GM19372 (cell line): ENCODE measurements around the gene RELB.
A peak's percentile ranks its signal among the peaks of the same experiment; 100 is the strongest.
"Not testable (repeated sequence)": the region's sequence is repeated elsewhere in the genome, so short reads cannot be mapped to it uniquely, and the experiment has no call there.

Source experiments
- ATAC-seq: cut with Tn5 transposase; IDR thresholded peaks from one replicate; pipeline ENCODE4 v1.9.1; 2021; ENCODE audit warnings: mild to moderate bottlenecking, low read depth, moderate library complexity; ENCODE audit not compliant: unreplicated experiment

Gene RELB

DNA sequence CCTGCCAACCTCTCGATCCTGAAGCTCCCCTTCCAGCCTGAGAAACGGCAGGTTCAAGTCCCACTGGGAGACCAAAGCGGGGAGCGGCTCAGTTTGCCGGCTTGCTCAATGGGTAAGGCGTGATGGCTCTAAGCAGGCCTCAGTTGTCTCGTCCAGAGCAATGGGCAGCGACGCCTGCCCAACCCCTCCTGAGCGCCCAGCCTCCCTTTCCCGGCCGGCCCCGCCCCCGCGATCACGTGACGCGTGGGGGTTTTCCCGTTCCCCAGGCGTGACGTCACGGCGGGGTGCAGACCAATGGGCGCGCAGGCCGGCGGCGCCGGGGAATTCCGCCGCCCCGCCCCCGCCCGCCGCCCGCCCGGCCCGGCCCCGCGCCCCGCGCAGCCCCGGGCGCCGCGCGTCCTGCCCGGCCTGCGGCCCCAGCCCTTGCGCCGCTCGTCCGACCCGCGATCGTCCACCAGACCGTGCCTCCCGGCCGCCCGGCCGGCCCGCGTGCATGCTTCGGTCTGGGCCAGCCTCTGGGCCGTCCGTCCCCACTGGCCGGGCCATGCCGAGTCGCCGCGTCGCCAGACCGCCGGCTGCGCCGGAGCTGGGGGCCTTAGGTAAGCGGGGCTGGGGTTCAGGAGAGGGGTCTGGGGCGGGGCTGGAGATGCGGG, at the start of gene RELB:
Gene RELB (plus strand): TSS at position 378 of the 653 bp plus-strand sequence. CDS start 116 bp downstream, at position 494.
- peak; percentile 36 for ATAC-seq

- no peak for ATAC-seq
These were observed 47.0 kb upstream of the RELB start for GRCh38 chr19:44954278-44954648.

- ATAC-seq = peak; percentile 85
These were observed 46.4 kb upstream of the RELB start, which contains the start of gene CLPTM1 for GRCh38 chr19:44954649-44955504. Gene CLPTM1 (plus strand): TSS chr19:44955380. CDS start chr19:44955396, 16 bp downstream.

DNA sequence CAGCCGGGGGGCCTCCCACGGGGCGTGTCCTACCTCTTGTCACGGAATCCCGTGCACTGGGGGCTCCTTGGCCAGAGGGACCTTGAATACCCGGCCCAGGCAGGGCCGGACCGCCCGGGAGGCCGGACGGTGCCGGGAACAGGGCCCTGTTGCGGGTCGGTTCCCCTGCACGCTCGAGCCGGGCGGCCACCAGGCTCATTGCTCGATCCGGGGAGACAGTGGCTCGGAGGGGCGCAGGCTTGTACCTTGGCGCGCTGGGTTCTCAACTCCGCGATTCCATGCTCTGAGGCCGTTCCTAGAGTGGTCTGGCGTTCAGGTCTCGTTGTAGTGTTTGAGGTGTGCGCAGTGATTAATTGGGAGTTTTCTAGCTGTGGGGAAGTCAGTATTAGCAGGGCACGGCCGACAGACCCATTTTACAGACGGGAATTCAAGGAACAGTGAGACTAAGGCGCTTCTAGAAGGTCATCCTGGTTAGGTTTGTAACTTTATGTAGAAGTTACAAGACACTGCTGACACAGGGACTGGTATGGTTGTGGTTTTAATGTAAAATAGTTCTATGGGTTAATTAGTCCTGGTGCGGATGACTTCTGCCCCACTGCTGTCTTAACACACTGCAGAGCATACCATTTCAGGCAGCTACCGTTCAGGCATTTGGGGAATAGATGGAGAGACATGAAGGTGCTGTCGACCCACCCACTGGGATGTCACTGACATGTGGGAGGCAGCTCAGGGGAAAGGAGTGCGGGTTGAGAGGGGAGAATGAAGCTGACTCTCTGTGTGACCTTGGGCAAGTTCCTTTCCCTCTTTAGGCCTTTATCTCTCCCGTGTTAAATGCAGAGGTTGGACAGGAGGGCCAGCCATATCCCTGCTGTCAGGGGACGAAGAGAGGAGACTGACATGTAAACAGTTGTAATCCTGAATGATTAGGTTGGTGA, 45.5 kb upstream of the RELB start:
- no peak for ATAC-seq

- ATAC-seq = no peak
These were observed 43.7 kb upstream of the RELB start for GRCh38 chr19:44957526-44957925.

DNA sequence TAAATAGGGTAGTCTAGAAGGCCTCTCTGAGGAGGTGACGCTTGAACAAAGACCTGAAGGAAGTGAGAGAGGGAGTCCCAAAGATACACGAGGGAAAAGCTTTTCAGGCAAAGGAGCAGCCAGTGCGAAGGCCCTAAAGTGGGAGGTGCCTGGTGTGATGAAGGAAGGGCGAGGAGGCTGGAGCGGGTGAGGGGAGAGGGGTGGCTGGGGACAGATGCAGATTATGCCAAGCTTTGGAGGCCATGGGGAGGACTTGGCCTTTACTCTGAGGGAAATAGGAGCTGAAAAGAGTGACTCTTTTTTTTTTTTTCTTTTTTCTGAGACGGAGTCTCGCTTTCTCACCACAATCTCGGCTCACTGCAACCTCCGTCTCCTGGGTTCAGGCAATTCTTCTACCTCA, 43.2 kb upstream of the RELB start:
- no peak for ATAC-seq

- ATAC-seq = no peak
These were observed 41.6 kb upstream of the RELB start for GRCh38 chr19:44959691-44960090.

- ATAC-seq = no peak
These were observed 40.1 kb upstream of the RELB start for GRCh38 chr19:44960906-44961728.

GRCh38 chr19:44961821-44962220, 39.4 kb upstream of the RELB start:
- ATAC-seq = no peak

DNA sequence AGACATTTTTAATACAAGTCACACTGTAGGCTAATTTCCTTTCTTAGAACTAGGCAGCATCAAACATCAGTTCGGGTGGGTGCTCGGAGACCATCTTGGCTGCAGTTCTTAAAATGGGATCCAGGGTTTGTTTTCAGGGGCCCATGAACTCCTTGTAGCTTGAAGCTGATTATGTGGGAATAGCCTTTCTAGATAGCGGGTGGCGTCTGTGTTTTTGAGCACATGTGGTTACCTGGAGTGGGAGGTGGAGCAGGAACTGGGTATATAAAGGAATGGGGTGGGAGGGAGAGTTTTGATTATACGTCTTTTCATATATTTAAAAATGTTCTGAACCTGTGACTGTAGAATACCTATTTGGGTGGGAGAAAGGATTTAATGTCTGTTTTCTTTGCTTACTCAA, 33.1 kb upstream of the RELB start:
- no peak for ATAC-seq

GRCh38 chr19:44968670-44969069, 32.6 kb upstream of the RELB start:
- no peak for ATAC-seq

GRCh38 chr19:44969437-44969836, 31.8 kb upstream of the RELB start:
- ATAC-seq = no peak

GRCh38 chr19:44971451-44971850, 29.8 kb upstream of the RELB start:
- not testable (repeated sequence) for ATAC-seq

DNA sequence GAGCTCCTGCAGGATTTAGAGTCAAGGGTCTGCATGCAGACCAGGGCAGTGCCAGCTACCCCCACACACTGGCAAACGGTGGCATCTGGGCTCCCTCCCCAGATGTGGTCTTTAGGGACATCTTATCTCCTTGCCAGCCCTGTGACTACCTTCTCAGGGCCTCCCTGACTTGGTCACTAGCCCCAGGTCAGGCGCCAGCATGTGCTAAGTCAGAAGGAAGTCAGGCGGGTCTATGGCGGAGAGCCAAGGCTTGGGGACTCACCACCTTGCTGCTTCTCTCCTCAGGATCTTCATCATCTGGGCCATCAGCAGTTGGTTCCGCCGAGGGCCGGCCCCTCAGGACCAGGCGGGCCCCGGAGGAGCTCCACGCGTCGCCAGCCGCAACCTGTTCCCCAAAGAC, 28.5 kb upstream of the RELB start:
- ATAC-seq = no peak

DNA sequence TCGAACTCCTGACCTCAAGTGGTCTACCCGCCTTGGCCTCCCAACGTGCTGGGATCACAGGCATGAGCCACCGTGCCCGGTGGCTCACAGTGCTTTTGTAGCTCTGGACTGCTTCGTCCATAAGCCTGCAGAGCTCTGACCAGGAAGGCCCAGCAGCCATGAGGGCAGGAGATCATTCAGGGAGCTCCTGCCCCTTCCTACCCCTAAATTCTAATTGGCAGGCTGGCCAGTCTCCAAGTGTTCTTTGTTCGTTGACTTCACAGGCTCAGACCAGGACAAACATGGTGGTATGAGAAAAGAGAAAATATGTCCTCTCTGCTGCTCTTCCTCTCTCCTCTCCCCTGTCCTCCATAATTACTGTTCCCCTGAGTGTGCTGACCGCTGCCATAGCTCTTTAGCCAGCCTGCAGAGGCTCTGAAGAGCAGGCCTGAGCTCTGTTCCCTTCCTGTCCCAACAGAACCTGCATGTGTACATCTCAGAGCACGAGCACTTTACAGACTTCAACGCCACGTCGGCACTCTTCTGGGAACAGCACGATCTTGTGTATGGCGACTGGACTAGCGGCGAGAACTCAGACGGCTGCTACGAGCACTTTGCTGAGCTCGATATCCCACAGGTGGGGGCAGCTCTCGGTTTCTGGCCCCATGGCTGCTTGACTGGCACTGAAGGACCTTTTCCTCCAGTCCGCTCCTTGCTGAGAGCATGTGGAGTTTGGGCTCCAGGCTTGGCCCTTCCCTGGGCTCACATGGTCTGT, 27.1 kb upstream of the RELB start:
- no peak for ATAC-seq

- no peak for ATAC-seq
These were observed 26.4 kb upstream of the RELB start for GRCh38 chr19:44974857-44975256.

- ATAC-seq = no peak
These were observed 25.8 kb upstream of the RELB start for GRCh38 chr19:44975444-44975843.

GRCh38 chr19:44984005-44984404, 17.3 kb upstream of the RELB start:
- no peak for ATAC-seq

- ATAC-seq = no peak
These were observed 15.8 kb upstream of the RELB start for GRCh38 chr19:44985445-44985844.
